OCI-LY1 (cell line): Measurements from ENCODE around the gene UNC5A.

Experiments used
- H2AFZ ChIP-seq: fragments of 200-600 bp; sonication (generic), shearing (Covaris generic); 2 replicates; pipeline ENCODE4 v1.6.0; 2014; ENCODE audit warnings: antibody characterized with exemption, mild to moderate bottlenecking, low read length
- H3F3A ChIP-seq: fragments of 200-600 bp; sonication (generic), shearing (Covaris generic); 2 replicates; pipeline ENCODE4 v1.6.0; 2014; ENCODE audit warnings: mild to moderate bottlenecking, antibody characterized with exemption, low read length, moderate library complexity; ENCODE audit not compliant: insufficient read depth
- H3K27ac ChIP-seq: fragments of 200-600 bp; sonication (generic); 2 replicates; pipeline ENCODE4 v1.5.1; 2014; ENCODE audit warnings: low read length, mixed run types, mild to moderate bottlenecking, low read depth; ENCODE audit not compliant: poor library complexity, severe bottlenecking
- H3K27me3 ChIP-seq: fragments of 200-600 bp; sonication (generic); 2 replicates; pipeline ENCODE4 v1.6.0; 2014; ENCODE audit warnings: antibody characterized with exemption, mild to moderate bottlenecking, low read length, moderate library complexity; ENCODE audit not compliant: insufficient read depth
- H3K36me3 ChIP-seq: fragments of 200-600 bp; sonication (generic); 2 replicates; pipeline ENCODE4 v1.6.1; 2014; ENCODE audit warnings: mild to moderate bottlenecking, antibody characterized with exemption, low read length, moderate library complexity, mixed read lengths; ENCODE audit not compliant: insufficient read depth
- H3K4me1 ChIP-seq: fragments of 200-600 bp; sonication (generic); 2 replicates; pipeline ENCODE4 v1.5.1; 2014; ENCODE audit warnings: mild to moderate bottlenecking, low read length, moderate library complexity; ENCODE audit not compliant: insufficient read depth, severe bottlenecking
- H3K4me2 ChIP-seq: fragments of 200-600 bp; sonication (generic), shearing (Covaris generic); 2 replicates; pipeline ENCODE4 v1.6.1; 2014; ENCODE audit warnings: low read length
- H3K4me3 ChIP-seq: fragments of 200-600 bp; sonication (generic); 2 replicates; pipeline ENCODE4 v1.5.1; 2014; ENCODE audit warnings: low read length, low read depth, mild to moderate bottlenecking, mixed read lengths; ENCODE audit not compliant: poor library complexity, severe bottlenecking
- H3K79me2 ChIP-seq: fragments of 200-600 bp; shearing (Covaris generic); 2 replicates; pipeline ENCODE4 v1.6.1; 2016; ENCODE audit warnings: mixed run types, low read length, mixed read lengths; ENCODE audit not compliant: insufficient read depth
- H3K9ac ChIP-seq: fragments of 200-600 bp; sonication (generic), shearing (Covaris generic); 2 replicates; pipeline ENCODE4 v1.6.1; 2014; ENCODE audit warnings: mild to moderate bottlenecking, low read length, mixed read lengths
- H3K9me2 ChIP-seq: fragments of 200-600 bp; sonication (generic), shearing (Covaris generic); 2 replicates; pipeline ENCODE4 v1.6.1; 2014; ENCODE audit warnings: low read depth, mild to moderate bottlenecking, low read length, mixed read lengths
- H3K9me3 ChIP-seq: fragments of 200-600 bp; shearing (Covaris generic); 2 replicates; pipeline ENCODE4 v1.6.1; 2014; ENCODE audit warnings: low read length, mixed read lengths
- H4K20me1 ChIP-seq: fragments of 200-600 bp; sonication (generic), shearing (Covaris generic); 2 replicates; pipeline ENCODE4 v1.6.0; 2016; ENCODE audit warnings: mild to moderate bottlenecking, low read length; ENCODE audit not compliant: insufficient read depth
- CTCF ChIP-seq: fragments of 200-600 bp; sonication (generic), shearing (Covaris generic); IDR thresholded peaks from 2 replicates; pipeline ENCODE4 v1.5.1; 2017; ENCODE audit warnings: mild to moderate bottlenecking, antibody characterized with exemption, low read length, moderate library complexity, mixed read lengths
- EZH2 ChIP-seq: fragments of 200-600 bp; sonication (generic), shearing (Covaris generic); IDR thresholded peaks from 2 replicates; pipeline ENCODE4 v1.8.0; 2017; ENCODE audit warnings: borderline replicate concordance, mixed run types, mild to moderate bottlenecking, antibody characterized with exemption, low read length, moderate library complexity, mixed read lengths

UNC5A gene

GRCh38 chr5:176765687-176766086 lies 44.7 kb upstream of the UNC5A start:
- no peaks in the 10 kb centered on the region for H3F3A ChIP-seq
- peaks cover 7% of the 10 kb centered on the region; the same call in 1 of the 2 replicates for H3K9me3 ChIP-seq
- H3K27me3 ChIP-seq: 0 out of 2 replicates have a peak, but pooled peaks cover 8% of the 10 kb centered on the region
- H3K79me2 ChIP-seq: no peaks in the 10 kb centered on the region
- no peak for TF ChIP-seq CTCF
- TF ChIP-seq EZH2: no peak
- no peak overlapping the region for H3K9ac ChIP-seq
- H3K4me2 ChIP-seq: no peak overlapping the region
- H3K4me1 ChIP-seq: no peaks in the 10 kb centered on the region
- no peak overlapping the region for H2AFZ ChIP-seq
- H3K9me2 ChIP-seq: no peaks in the 10 kb centered on the region
- H3K36me3 ChIP-seq: no peaks in the 10 kb centered on the region
- no peak overlapping the region for H3K27ac ChIP-seq
- H4K20me1 ChIP-seq: no peaks in the 10 kb centered on the region
- H3K4me3 ChIP-seq: no peak overlapping the region

- no peaks in the 10 kb centered on the region for H4K20me1 ChIP-seq
- 0 out of 2 replicates have a peak, but pooled peaks cover 8% of the 10 kb centered on the region for H3K27me3 ChIP-seq
- H3K9me3 ChIP-seq: peaks cover 7% of the 10 kb centered on the region; the same call in 1 of the 2 replicates
- no peak overlapping the region for H2AFZ ChIP-seq
- no peaks in the 10 kb centered on the region for H3K9me2 ChIP-seq
- no peak overlapping the region for H3K4me3 ChIP-seq
- H3K4me2 ChIP-seq: no peak overlapping the region
- H3F3A ChIP-seq: no peaks in the 10 kb centered on the region
- TF ChIP-seq EZH2 (no peak), CTCF (no peak)
- H3K4me1 ChIP-seq: no peaks in the 10 kb centered on the region
- H3K79me2 ChIP-seq: no peaks in the 10 kb centered on the region
- no peaks in the 10 kb centered on the region for H3K36me3 ChIP-seq
- H3K27ac ChIP-seq: no peak overlapping the region
- no peak overlapping the region for H3K9ac ChIP-seq
Observed at GRCh38 chr5:176768174-176768970, 42.0 kb upstream of the UNC5A start.

- Histone ChIP-seq H3F3A (no peaks in the 10 kb centered on the region), H3K9ac (no peak overlapping the region)
Observed at GRCh38 chr5:176769911-176770310, 40.4 kb upstream of the UNC5A start.

More at GRCh38 chr5:176769911-176770310, 40.4 kb upstream of the UNC5A start:
- Histone ChIP-seq H3K27me3 (0 out of 2 replicates have a peak, but pooled peaks cover 8% of the 10 kb centered on the region), H3K79me2 (no peaks in the 10 kb centered on the region), H3K4me2 (no peak overlapping the region), H3K9me3 (peaks cover 7% of the 10 kb centered on the region; the same call in 1 of the 2 replicates), H3K9me2 (no peaks in the 10 kb centered on the region), H3K4me1 (no peaks in the 10 kb centered on the region), H3K4me3 (no peak overlapping the region), H2AFZ (no peak overlapping the region), H3K36me3 (no peaks in the 10 kb centered on the region), H3K27ac (no peak overlapping the region), H4K20me1 (no peaks in the 10 kb centered on the region)
- TF ChIP-seq EZH2: no peak
- TF ChIP-seq CTCF: no peak
